Activated gamma-delta T cell (primary cell): ENCODE data around the gene NCOA1.
"Not testable (repeated sequence)": the region's sequence is repeated elsewhere in the genome, so short reads cannot be mapped to it uniquely, and the experiment has no call there.

Experiments used
- DNase-seq: peaks from one replicate; lab custom pipeline; 2025; lab: John Stamatoyannopoulos, UW

NCOA1 gene

GRCh38 chr2:24539258-24539657, 48.2 kb downstream of the NCOA1 start:
- DNase-seq = no peak

GRCh38 chr2:24540011-24540477, 49.0 kb downstream of the NCOA1 start:
- DNase-seq = no peak

GRCh38 chr2:24541621-24542020, 50.6 kb downstream of the NCOA1 start:
- DNase-seq = no peak

GRCh38 chr2:24542269-24542872, 51.3 kb downstream of the NCOA1 start:
- DNase-seq = no peak

- DNase-seq = no peak
Observed at GRCh38 chr2:24543252-24543651, 52.2 kb downstream of the NCOA1 start.

GRCh38 chr2:24544456-24545115, 53.5 kb downstream of the NCOA1 start:
- DNase-seq = no peak

- no peak for DNase-seq
Observed at GRCh38 chr2:24546669-24547068, 55.6 kb downstream of the NCOA1 start.

GRCh38 chr2:24548058-24548457, 57.0 kb downstream of the NCOA1 start:
- DNase-seq = no peak

- not testable (repeated sequence) for DNase-seq
Observed at GRCh38 chr2:24550301-24550700, 59.2 kb downstream of the NCOA1 start.

GRCh38 chr2:24551016-24551415, 60.0 kb downstream of the NCOA1 start:
- DNase-seq = no peak

- DNase-seq = no peak
Observed at GRCh38 chr2:24552836-24553235, 61.8 kb downstream of the NCOA1 start.

- no peak for DNase-seq
Observed at GRCh38 chr2:24558781-24559472, 67.9 kb downstream of the NCOA1 start.

GRCh38 chr2:24559473-24560113, 68.5 kb downstream of the NCOA1 start:
- DNase-seq = no peak

GRCh38 chr2:24565537-24565936, 74.5 kb downstream of the NCOA1 start:
- DNase-seq = no peak

- DNase-seq = no peak
Observed at GRCh38 chr2:24566209-24566608, 75.2 kb downstream of the NCOA1 start.

- DNase-seq = no peak
Observed at GRCh38 chr2:24566630-24567029, 75.6 kb downstream of the NCOA1 start.

- no peak for DNase-seq
Observed at GRCh38 chr2:24568551-24568950, 77.5 kb downstream of the NCOA1 start.

GRCh38 chr2:24569565-24569964, 78.5 kb downstream of the NCOA1 start:
- not testable (repeated sequence) for DNase-seq

GRCh38 chr2:24570225-24570624, 79.2 kb downstream of the NCOA1 start:
- DNase-seq = no peak

- no peak for DNase-seq
Observed at GRCh38 chr2:24571828-24572442, 80.9 kb downstream of the NCOA1 start.

GRCh38 chr2:24576146-24576545, 85.1 kb downstream of the NCOA1 start:
- no peak for DNase-seq

GRCh38 chr2:24576617-24577016, 85.6 kb downstream of the NCOA1 start:
- DNase-seq = no peak
